HG02623 (cell line): ENCODE data around the gene STYXL1.
"Not testable (repeated sequence)": the region's sequence is repeated elsewhere in the genome, so short reads cannot be mapped to it uniquely, and the experiment has no call there.

Source experiments
- ATAC-seq: cut with Tn5 transposase; IDR thresholded peaks from one replicate; pipeline ENCODE4 v1.9.1; 2021; ENCODE audit warnings: moderate library complexity; ENCODE audit not compliant: unreplicated experiment

The STYXL1 gene

DNA sequence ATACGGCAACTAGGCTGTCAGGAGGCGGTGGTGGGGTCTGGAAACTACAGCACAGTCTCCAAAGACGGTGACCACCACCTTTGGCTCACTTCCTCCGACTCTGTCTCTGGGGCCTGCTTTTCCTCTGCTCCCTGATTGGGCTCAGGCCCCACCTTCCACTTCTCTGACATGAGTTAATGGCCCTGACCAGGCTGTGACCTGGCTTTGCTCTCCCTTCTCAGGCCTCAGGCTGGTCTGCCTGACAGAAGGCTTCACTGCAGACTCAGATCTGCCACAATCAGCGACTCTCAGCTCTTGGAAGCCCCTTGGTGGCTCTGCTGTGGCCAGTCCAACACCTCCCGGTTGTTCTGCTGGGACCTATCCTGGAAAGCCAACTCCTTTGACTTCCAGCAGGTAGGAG, 7.7 kb downstream of the STYXL1 start:
- ATAC-seq: no peak

DNA sequence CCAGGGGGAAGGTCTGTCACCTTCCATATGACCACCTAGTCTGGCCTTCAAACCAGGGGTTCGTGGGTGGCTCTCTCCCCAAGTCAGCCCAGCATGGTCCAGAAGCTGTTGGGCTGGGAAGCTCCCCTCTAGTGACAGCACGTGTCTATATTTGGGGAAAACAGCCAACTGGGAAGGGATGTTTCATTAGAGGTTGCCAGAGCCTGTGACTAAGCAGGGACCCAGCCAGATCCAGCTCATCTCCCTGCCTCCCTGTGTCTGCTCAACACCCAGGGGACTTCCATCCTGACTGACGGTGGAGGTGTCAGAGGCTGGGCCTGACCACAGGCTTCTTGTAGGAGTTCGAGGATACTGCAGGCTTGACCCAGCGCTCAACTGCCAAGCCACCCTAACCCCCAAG, 10.5 kb downstream of the STYXL1 start:
- no peak for ATAC-seq

DNA sequence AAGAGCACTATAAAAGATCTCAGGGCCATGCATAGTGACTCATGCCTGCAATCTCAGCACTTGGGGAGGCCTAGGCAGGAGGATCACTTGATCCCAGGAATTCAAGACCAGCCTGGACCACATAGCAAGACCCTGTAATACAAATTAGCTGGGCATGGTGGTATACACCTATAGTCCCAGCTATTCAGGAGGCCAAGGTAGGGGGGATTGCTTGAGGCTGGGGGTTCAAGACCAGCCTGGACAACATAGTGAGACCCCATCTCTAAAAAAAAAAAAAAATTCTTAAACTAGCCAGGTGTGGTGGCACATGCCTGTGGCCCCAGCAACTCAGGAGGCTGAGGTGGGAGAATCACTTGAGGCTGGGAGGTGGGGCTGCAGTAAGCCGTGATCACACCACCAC, 15.8 kb downstream of the STYXL1 start:
- no peak for ATAC-seq

DNA sequence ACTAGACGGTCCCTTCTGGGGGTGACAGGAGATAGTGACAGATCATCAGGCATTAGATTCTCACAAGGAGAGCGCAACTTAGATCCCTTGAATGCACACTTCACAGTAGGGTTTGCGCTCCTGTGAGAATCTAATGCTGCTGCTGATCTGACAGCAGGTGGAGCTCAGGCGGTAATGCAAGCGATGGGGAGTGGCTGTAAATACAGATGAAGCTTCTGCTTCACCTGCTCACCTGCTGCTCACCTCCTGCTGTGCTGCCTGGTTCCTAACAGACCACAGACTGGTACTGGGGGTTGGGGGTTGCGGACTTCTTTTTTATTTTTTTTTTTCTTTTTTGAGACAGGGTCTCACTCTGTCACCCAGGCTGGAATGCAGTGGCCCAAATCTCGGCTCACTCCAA, 18.1 kb downstream of the STYXL1 start:
- ATAC-seq: not testable (repeated sequence)

DNA sequence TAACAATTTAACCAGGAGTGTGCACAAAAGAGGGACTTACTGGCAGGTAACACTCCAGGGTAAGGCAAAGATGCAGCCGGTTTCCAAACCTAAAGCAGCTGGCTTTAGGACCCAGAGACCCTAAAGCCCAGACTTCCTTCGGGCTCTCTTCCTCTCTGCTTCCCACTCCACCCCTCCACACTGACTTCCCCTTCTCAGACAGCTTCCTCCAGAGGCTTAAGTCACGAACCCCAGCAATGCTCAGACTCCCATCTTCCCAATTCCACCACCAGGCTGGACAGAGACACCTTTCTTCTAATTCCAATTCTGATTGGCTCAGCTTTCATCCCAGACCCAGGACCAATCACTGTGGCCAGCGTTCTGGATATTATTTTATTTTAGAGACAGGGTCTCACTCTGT, 24.8 kb downstream of the STYXL1 start:
- ATAC-seq: no peak

DNA sequence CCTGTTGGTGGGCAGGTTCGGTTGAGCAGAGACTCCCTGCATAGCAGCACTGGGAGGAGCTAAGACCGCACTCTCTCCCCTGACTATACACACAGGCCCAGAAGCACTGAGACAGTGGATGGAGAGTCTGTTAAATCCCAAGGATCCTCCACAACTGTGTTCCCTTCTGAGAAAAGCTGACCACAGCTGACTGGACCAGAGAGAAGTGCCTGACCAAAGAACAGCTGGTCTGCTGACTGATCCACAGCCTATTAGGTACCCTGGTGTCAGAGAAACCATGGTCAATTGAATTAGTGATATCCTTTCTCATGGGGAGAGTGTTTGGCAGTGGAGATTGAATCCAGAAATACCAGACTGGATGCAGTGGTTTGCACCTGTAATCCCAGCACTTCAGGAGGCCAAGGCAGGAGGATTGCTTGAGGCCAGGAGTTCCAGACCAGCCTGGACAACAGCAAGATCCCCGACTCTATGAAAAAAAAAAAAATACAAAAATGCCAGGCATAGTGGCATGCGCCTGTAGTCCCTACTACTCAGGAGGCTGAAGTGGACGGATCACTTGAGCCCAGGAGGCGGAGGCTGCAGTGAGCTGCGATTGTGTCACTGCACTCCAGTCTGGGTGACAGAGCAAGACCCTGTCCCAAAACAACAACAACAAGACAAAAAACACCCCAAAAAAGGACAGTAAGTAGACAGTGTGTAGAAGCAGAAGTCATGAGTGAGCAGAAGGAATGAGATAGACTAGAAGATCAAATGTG, 25.6 kb downstream of the STYXL1 start:
- no peak for ATAC-seq

DNA sequence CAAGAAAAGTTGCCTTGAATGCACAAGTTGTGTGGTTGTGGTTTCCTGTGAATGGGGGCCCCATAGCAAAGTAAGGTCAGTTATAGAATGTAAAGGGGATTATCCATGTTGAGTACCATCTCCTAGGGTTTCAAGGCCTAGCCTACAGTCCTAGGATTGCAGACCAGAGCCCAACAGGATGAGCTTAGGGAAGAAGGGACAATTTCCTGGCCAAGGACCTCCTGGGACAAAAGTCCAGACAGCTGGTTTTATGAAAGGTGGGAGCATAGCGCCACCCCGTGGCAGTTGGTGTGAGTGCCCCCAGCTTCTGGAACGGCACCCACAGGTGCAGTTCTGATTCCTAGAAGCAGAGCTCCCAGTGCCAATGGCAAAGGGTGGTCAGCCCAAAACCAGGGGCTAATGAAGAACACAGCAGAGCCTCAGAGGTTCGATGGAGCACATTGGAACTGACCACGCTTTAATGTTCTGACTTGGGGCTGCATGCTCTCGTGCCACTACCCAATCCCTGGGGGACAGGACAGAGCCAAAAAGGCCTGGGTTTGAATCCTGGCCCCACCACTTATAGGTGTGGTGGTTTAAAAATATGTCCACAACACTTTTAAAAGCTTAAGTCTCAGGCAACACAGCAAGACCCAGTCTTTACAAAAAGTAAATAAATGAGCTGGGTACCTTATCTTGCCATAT, 27.6 kb downstream of the STYXL1 start:
- no peak for ATAC-seq

DNA sequence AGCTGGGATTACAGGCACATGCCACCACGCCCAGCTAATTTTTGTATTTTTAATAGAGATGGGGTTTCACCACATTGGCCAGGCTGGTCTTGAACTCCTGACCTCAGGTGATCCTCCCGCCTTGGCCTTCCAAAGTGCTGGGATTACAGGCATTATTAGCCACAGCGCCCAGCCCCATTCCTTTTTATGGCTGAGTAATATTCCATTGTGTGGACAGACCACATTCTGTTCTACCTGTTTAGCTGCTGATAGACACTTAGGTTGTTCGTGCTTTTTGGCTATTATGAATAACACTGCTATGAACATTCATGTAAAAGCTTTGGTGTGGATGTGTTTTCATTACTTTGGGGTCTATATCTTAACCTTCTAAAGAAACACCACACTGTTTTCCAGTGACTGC, 29.3 kb downstream of the STYXL1 start:
- ATAC-seq: not testable (repeated sequence)

DNA sequence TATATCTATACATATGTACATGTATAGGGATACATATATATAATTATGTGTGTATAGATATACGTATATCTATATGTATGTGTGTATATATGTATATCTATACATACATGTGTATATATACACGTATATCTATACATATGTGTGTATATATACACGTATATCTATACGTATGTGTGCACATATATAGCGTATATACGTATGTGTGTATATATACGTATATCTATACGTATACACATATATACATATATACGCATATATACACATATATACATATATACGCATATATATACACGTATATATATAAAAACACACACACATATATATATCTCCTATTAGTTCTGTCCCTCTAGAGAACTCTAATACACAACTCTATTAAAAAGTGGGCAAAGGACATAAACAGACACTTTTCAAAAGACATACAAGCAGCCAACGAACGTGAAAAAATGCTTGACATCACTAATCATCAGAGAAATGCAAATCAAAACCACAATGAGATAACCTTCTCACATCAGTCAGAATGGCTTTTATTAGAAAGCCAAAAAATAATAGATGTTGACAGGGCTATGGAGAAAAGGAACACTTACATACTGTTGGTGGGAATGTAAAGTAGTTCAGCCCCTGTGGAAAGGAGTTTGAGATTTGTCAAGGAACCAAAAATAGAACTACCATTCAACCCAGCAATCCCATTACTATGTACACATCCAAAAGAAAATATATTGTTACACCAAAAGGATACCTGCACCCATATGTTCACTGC, 31.4 kb downstream of the STYXL1 start:
- ATAC-seq: no peak

DNA sequence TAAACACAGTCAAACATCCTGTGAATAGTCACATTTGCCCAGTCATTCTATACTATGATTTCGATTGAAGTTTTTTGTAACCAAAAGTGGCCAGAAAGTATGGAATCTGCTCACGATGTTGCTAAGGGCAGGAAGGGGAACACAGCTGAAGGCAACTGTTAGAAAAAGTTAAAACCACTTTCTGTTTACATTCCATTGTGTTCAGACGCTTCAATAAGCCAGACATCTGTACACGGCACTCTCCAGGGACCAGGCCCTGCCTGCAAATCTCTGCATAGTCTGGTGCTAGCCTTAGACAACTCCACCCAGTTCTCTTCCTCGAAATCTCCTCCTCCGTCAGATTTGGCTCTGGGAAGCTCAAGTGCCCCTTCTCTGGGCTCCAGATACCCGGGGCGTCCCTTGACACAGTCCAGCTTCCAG, 36.3 kb downstream of the STYXL1 start:
- no peak for ATAC-seq

DNA sequence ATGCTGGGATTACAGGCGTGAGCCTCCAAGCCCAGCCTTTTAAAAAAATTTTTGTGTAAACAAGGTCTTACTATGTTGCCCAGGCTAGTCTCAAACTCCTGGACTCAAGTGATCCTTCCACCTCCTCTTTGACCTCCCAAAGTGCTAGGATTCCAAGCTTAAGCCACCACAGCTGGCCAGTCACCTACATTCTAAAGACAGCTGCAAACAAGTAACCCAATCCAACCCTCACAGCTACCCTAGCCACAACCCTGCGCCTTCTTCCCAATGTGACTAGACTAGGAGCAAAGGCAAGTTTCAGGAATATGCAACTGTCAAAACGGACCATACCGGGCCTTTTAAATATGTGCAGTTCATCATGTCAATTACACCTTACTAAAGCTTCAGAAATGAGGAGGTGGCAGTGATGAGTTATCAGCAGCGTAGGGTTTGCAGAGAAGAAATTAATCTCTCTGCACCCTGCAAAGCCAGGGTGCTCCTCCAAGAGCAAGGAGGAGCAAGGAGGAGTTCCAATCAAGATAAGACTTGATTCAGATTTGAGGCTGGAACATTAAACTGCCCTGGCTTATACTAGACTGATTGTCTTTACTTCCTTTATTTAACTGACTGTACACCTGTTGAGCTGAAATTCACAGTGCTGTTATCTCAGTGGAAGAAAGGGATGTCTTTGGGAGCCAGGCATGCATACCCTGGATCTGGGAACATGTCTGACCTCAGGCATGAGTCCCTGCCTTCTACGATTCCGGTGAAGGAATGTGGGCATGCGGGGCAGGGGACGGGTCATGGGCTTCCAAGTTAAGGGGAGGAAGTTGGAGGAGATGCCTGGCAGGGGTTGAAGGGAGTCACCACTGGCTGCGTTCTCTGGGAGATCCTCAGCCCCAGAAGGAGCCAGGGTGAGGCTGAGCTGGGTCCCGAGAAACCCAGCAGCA, 37.9 kb downstream of the STYXL1 start:
- no peak for ATAC-seq

DNA sequence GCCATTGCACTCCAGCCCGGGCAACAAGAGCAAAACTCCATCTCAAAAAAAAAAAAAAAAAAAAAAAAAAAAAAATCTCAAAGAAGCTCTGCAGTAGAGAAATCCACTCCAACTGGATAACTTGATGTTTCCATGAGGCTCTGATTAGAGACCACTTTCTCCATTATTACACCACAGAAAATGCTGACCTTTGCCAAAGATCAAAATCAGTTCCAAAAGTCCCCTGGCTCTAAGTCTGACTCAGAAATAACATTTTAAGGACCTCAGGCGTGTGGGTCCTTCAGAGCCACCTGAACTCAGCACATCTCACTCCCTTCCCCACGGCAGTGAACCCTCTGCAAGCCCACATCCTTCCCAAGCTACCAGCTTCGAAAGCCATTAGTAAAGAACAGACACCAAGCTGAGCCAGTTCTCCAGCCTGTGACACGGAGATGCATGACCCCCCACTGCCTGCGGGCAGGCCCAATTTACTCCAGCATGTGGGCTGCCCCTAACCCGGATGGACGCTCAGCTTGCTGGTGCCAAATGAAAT, 39.6 kb downstream of the STYXL1 start:
- ATAC-seq: no peak

DNA sequence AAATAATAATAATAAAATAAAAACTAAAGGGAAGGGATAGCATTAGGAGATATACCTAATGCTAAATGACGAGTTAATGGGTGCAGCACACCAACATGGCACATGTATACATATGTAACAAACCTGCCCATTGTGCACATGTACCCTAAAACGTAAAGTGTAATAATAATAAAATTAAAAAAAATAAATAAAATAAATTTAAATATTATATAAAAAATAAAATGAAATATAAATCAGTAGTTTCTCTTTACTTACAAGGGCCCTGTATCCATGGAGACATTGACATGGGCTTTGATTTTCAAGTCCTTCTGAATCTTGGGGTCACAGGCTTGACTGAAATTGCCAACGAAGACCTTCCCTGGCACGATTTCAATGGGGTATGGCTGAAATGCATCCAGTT, 42.8 kb downstream of the STYXL1 start:
- not testable (repeated sequence) for ATAC-seq

DNA sequence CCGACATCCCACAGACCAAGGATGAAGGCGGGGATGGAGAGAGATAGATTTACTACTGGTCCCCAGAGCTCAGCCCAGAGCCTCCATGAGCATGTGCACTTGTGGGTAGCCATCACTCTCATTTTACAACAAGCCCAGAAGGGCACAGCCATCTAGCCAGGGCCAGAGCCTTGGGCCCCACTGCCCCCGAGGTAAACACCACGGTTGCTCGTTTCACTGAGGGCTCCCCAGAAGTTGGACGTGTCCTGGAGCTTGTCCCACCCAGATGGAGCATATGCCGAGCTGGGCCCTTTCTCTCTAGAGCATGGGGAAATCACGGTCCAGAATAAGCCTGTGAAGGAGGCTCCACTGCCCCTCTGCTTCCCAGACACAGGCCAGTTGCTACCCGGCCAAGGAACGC, 44.4 kb downstream of the STYXL1 start:
- no peak for ATAC-seq

DNA sequence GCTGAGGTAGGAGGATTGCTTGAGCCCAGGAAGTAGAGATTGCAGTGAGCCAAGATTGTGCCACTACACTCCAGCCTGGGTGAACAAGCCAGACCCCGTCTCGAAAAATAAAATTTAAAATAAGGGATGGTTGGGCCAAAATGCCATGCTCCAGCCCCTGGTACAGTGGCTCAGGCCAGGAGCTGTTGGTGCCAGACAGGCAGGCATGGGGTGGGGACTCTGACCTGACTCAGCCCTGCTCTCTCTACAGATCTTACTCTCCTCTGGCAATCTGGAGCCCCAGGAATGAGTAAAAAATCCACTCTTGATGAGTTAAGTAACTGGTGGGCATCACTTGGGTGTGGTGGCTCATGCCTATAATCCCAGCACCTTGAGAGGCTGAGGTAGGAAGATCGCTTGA, 45.0 kb downstream of the STYXL1 start:
- no peak for ATAC-seq

DNA sequence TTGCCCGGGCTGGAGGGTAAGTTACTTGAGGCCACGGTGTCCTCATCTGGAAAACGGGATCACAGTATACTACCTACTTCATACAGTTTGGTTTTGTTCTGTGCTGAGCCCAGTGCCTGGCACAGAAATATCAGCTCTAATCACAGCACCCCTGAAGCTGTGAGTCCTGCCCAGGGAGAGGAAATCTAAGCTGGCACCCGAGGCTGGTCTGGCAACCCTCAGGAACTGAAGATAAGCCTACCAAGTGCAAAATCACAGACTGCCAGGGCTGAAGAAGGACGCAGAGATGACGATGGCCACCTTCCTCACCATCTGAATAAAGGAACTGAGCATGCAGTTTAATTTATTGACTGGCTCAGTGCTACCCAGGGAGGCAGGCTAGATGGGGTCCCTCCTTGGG, 45.7 kb downstream of the STYXL1 start:
- no peak for ATAC-seq

DNA sequence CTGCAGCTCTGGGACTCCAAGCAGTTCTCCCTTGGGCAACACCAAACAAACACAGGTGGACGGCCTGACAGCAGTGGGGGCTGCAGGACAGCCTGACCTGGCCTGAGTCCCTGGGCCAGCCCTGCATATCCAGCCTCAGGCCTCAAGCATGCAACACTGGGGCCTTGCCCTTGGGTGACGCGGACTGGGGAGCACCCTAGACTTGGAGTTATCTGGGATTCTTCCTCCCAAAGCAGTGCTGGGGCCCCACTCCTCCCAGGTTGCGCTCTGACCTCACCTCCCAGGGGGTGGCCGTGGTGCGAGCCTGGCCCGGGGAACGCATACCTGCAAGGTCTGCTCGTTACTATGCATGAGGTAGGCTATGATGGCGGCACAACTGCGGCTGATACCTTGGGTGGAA, 47.2 kb downstream of the STYXL1 start:
- ATAC-seq: no peak

DNA sequence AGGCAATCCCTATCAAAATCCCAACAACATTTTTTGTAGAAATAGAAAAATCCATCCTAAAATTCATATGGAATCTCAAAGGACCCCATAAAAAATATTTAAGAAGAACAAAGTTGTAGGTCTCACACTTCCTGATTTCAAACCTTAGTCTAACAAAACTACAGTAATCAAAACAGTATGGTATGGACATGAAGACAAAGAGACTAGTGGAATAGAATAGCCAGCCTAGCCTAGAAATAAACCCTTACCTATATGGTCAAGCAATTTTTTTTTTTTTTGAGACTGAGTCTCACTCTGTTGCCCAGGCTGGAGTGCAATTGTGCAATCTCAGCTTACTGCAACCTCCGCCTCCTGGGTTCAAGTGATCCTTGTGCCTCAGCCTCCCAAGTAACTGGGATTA, 49.8 kb downstream of the STYXL1 start:
- no peak for ATAC-seq

DNA sequence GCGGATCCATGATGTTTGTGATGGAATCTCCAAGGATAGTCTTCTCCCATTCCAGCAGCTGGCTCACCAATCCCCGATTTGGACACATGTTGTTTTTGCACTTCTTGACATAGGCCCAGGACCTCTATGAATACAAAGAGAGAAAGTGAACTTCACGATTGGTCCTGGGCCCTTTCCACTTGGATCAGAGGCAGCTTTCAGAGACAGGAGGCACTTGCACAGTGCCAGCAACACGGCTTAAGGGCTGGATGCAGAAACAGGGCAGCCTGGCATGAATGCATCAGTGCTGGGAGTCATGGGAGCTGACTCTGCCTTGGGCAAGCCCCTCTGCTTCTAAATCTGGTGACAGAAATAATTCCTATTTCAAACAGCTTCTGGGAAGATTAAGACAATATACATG, 51.3 kb downstream of the STYXL1 start:
- no peak for ATAC-seq

DNA sequence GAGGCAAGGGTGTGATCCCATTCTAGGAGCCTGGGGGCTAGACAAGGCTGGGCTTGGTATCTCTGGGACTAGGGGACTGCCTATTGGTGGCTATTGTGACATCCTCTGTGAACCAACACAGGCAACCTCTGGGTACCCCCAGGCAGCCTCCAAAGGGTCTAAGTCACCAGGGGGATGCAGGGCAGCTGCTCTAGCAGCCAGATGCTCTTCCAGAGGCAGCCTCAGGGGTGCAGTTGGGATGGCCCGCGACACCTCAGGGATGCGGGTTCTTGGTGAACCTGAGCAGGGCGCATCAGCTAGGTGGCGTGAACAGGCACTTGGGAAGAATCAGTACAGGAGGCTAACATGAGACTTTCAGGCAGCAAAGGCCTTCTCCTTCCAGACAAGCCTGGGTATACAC, 51.8 kb downstream of the STYXL1 start:
- no peak for ATAC-seq

DNA sequence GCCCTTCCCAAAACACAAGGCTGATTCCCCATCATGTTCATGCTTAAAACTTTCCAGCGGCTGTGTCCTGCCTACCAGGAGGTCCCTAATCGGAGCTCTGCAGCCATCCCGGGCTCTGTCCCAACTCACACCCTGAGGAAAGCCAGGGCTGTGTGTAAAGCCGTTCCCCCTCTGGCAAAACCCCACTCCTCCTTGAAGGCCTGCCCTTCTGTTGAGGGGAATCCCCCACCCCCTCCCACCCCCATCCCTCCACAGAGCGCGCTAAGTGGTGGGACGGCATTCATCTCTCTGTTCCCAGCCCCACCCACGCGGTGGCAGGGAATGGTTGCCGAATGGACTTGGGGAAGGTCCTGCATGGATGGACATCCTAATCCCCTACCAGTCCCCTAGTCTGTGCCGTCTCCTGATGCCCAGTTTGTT, 52.7 kb downstream of the STYXL1 start:
- ATAC-seq: no peak
